Measurements from ENCODE around the gene CCL27. TPM values are rescaled to one million over a fixed set of nuclear protein-coding genes. Genes with fewer than 3 reads are reported as not detected.
A peak's percentile ranks its signal among the peaks of the same experiment; 100 is the strongest.

The CCL27 gene
- total RNA-seq, 2 donors from 2014 or later = not detected

DNA sequence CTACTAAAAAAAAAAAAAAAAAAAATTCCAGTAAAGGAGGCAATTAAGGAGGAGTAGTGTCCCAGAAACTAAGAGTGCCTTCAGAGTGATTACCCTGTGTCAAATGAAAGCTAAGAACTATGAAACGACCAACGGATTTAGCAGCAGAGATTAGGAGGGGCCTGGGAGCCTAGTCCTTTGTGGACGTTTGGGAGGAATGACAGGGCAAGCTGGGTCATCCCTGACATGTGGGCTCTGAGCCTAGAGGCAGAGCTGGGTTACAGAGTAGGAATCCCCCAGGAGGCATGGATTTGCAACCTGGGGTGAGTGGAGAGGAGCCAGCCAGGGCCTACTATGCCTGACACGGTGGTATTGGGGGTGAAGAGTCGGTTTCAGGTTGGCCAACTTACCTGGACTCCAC, 29.3 kb downstream of the CCL27 start:
- Histone ChIP-seq H3K4me3 (no peak overlapping the region), H3K4me1 (peaks cover 0 to 24% of the 10 kb centered on the region in 2 donors), H3K9me3 (no peaks in the 10 kb centered on the region), H3K36me3 (peaks cover 7% of the 10 kb centered on the region), H3K27me3 (peaks cover under 1 to 1% of the 10 kb centered on the region in 2 donors), H3K27ac (no peak overlapping the region)
- DNase-seq (ENCODE audit: low spot score) = no peak
- TF ChIP-seq, protein P1, sequence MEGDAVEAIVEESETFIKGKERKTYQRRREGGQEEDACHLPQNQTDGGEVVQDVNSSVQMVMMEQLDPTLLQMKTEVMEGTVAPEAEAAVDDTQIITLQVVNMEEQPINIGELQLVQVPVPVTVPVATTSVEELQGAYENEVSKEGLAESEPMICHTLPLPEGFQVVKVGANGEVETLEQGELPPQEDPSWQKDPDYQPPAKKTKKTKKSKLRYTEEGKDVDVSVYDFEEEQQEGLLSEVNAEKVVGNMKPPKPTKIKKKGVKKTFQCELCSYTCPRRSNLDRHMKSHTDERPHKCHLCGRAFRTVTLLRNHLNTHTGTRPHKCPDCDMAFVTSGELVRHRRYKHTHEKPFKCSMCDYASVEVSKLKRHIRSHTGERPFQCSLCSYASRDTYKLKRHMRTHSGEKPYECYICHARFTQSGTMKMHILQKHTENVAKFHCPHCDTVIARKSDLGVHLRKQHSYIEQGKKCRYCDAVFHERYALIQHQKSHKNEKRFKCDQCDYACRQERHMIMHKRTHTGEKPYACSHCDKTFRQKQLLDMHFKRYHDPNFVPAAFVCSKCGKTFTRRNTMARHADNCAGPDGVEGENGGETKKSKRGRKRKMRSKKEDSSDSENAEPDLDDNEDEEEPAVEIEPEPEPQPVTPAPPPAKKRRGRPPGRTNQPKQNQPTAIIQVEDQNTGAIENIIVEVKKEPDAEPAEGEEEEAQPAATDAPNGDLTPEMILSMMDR (IDR thresholded peaks at IDR 0.05) = no peak

GRCh38 chr9:34630402-34631154, 31.9 kb downstream of the CCL27 start:
- H3K4me3 ChIP-seq = no peak overlapping the region

GRCh38 chr9:34629491-34629808, 33.0 kb downstream of the CCL27 start:
- TF ChIP-seq, protein P1 (IDR thresholded peaks at IDR 0.05) = no peak
- peaks cover 9 to 26% of the 10 kb centered on the region in 2 donors for H3K27me3 ChIP-seq
- H3K9me3 ChIP-seq = no peaks in the 10 kb centered on the region
- H3K4me1 ChIP-seq = peaks cover 0 to 15% of the 10 kb centered on the region in 2 donors
- DNase-seq (ENCODE audit: low spot score) = no peak
- H3K27ac ChIP-seq = no peak overlapping the region
- peak overlapping the region in 1 of 2 donors; percentile 49 for H3K4me3 ChIP-seq
- no peaks in the 10 kb centered on the region for H3K36me3 ChIP-seq

More at GRCh38 chr9:34630402-34631154, 31.9 kb downstream of the CCL27 start:
- no peaks in the 10 kb centered on the region for H3K9me3 ChIP-seq
- H3K27ac ChIP-seq = no peak overlapping the region
- peaks cover 0 to 10% of the 10 kb centered on the region in 2 donors for H3K4me1 ChIP-seq
- peaks cover 6% of the 10 kb centered on the region for H3K36me3 ChIP-seq
- no peak for DNase-seq (ENCODE audit: low spot score)
- TF ChIP-seq, protein P1 (IDR thresholded peaks at IDR 0.05) = no peak
- peaks cover 9 to 15% of the 10 kb centered on the region in 2 donors for H3K27me3 ChIP-seq

GRCh38 chr9:34628656-34629490, 33.6 kb downstream of the CCL27 start, which contains the start of gene ARID3C:
ARID3C (minus strand) TSS chr9:34629066; CDS start chr9:34628014, 1,052 bp downstream.
- DNase-seq (ENCODE audit: low spot score) = no peak
- Histone ChIP-seq H3K4me1 (peaks cover 0 to 19% of the 10 kb centered on the region in 2 donors), H3K27me3 (peaks cover 10 to 32% of the 10 kb centered on the region in 2 donors), H3K9me3 (no peaks in the 10 kb centered on the region), H3K36me3 (no peaks in the 10 kb centered on the region), H3K27ac (no peak within 1 kb of the TSS), H3K4me3 (peak within 1 kb of the TSS; percentile 31 to 49)
- TF ChIP-seq, protein P1 (IDR thresholded peaks at IDR 0.05) = no peak

DNA sequence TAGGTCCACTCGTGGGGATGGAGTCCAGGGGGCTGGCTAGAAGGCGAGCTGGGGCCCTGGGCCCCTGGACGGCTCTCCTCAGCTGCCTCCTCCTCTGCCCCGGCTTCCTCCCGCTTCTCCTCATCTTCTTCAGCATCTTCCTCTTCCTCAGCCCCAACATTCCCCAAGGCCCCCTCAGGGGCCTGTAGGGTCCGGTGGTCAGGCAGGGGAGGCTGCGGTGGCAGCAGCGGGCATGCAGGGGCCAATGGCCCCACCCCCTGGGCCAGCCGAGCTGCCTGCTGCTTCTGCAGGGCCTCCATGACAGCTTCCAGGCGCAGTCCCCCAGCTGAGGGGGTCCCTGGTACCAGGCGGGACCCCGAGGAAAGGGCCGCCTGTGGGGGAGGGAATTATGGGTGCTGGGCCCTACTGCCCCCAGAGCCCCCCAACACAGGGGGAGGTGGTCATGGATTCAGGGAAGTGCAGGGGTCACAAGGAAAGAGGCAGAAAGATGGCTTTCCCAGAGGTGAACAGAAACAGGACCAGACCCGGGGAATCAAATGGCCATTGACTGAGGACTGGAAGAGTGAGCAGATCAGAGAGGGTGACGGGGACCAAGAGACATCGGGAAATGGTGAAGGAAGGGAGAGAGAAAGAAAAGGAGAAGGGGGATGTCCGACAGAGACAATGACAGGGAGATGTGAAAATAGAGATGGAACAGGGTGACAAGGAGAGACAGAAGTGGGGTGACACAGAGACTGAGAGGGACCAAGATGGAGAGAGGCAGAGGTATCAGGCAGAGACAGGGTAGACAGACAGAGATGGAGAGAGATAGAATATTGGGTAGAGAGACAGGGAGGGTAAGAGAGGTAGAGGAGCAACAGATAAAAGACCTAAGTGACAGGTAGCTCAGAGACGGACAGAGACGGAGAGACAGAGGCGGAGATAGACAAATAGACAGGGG, 34.5 kb downstream of the CCL27 start:
- Histone ChIP-seq H3K27ac (no peak overlapping the region), H3K4me3 (peak overlapping the region; percentile 31 to 49), H3K4me1 (peaks cover 0 to 26% of the 10 kb centered on the region in 2 donors), H3K36me3 (no peaks in the 10 kb centered on the region), H3K9me3 (no peaks in the 10 kb centered on the region), H3K27me3 (peaks cover 17 to 41% of the 10 kb centered on the region in 2 donors)
- DNase-seq (ENCODE audit: low spot score) = no peak
- TF ChIP-seq, protein P1 (IDR thresholded peaks at IDR 0.05) = no peak
